Measurements from ENCODE around the gene ZNF708. TPM values are rescaled to one million over a fixed set of nuclear protein-coding genes. Genes with fewer than 3 reads are reported as not detected.

ZNF708 gene
- polyA plus RNA-seq (2013), result 12.7 and 12.9 TPM in 2 replicates

DNA sequence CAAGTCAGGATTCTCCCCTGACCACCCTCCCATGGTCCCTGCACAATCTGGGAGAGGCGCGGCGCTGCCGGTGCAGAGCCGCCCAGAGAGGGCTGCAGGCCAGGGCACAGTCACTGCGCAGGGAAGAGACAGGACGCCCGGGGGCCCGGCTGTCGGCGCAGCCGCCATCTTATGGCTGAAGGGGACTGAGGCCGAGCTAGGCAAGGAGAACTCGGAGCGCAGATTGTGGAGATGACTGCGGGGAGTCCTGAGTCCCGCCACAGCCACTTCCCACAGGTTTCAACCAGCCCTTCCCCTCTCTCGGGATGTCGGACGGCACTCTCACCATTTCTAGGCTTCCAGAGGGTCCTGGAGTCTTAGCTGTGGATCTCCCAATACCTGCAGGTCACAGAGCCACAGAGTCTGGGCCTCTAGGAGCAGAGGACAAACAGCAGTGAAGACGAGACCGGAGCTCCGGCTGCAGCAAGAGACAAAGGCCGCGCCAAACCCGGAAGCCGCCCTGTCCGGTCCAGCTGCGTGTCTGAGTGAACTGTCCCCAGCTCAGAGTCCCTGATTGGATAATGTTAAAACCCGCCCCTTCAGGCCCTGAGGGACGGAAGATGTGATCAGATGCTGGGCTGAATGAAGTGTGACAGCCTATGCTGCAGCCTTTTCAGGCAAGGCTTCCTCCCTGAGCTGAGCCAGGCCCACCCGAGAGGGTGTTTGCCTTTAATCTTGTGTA, at the start of gene ZNF708:
Gene ZNF708 (minus strand): TSS at position 526 of the 721 bp plus-strand sequence. CDS start 198 bp downstream, at position 328.
- Histone ChIP-seq H3K9ac (ENCODE audit: low read length) (peak within 1 kb of the TSS; percentile 99), H4K12ac (ENCODE audit: low read depth, low read length) (peak within 1 kb of the TSS; percentile 54), H3K4me2 (ENCODE audit: low read length) (peak within 1 kb of the TSS; percentile 96), H3K79me2 (ENCODE audit: control insufficient read depth, insufficient read depth, low read length, poor library complexity) (peaks cover 9% of the 10 kb centered on the region), H3K36me3 (ENCODE audit: control insufficient read depth in 1 of 2, insufficient read depth in 2 of 2, low read length in 2 of 2) (peaks cover 4 to 7% of the 10 kb centered on the region in 2 experiments), H2AK5ac (ENCODE audit: low read length) (peak within 1 kb of the TSS; percentile 69), H2BK12ac (ENCODE audit: low read length) (no peak within 1 kb of the TSS), H4K91ac (ENCODE audit: low read depth, low read length) (peak within 1 kb of the TSS; percentile 83), H3K79me1 (ENCODE audit: low read length) (peaks cover 4% of the 10 kb centered on the region), H3K27ac (ENCODE audit: low read depth, low read length) (peak within 1 kb of the TSS; percentile 90), H3K4ac (ENCODE audit: low read depth, low read length) (peak within 1 kb of the TSS; percentile 99), H3K23ac (ENCODE audit: low read length) (no peak within 1 kb of the TSS), H3K4me3 (ENCODE audit: low read depth, low read length) (peak within 1 kb of the TSS; percentile 90), H3K14ac (ENCODE audit: low read length) (peak within 1 kb of the TSS; percentile 98), H2BK5ac (ENCODE audit: low read depth, low read length, poor library complexity) (peak within 1 kb of the TSS; percentile 96), H3K9me3 (ENCODE audit: insufficient read depth, low read depth, low read length) (peaks cover 1% of the 10 kb centered on the region), H3K18ac (ENCODE audit: low read length) (peak within 1 kb of the TSS; percentile 61), H3K4me1 (ENCODE audit: control insufficient read depth in 1 of 2, insufficient read depth in 2 of 2, low read length in 2 of 2) (peaks cover 0 to 2% of the 10 kb centered on the region in 2 experiments), H4K8ac (ENCODE audit: low read depth, low read length) (peak within 1 kb of the TSS; percentile 96), H2AFZ (ENCODE audit: insufficient read depth, low read length, poor library complexity) (peak within 1 kb of the TSS; percentile 77), H3K27me3 (ENCODE audit: insufficient read depth, low read length) (no peaks in the 10 kb centered on the region), H2BK120ac (ENCODE audit: insufficient read depth, low read length, poor library complexity) (peak within 1 kb of the TSS; percentile 62)
- peak; percentile 94 to 95 for DNase-seq
- WGBS (ENCODE audit: extremely low coverage, insufficient coverage, insufficient read length), result no CpG with 5 or more reads among the region's 32 CpGs

DNA sequence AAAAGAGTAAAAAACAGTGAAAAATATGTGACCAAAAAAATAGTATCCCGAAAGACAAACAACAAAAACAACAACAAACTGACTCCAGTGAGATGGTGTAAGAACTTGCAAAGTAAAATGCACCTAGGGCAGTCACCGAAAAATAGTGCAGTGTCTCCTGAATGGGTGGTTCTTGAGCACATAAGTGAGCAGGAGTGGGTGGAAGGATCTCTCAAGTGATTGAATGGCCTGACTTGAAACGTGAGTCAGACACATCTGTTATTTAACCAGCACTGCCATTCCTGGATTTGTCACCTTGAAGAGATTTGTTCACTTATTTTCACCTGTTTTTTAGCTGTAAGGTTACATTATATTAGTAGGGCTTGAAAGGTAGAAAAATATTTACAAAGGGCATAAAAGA, 33.1 kb upstream of the ZNF708 start:
- H2BK5ac ChIP-seq (ENCODE audit: low read depth, low read length, poor library complexity), result no peak overlapping the region
- H3K79me1 ChIP-seq (ENCODE audit: low read length), result peaks cover 5% of the 10 kb centered on the region
- H2AK5ac ChIP-seq (ENCODE audit: low read length), result no peak overlapping the region
- peaks cover 10% of the 10 kb centered on the region for H3K79me2 ChIP-seq (ENCODE audit: control insufficient read depth, insufficient read depth, low read length, poor library complexity)
- no peak overlapping the region for H4K8ac ChIP-seq (ENCODE audit: low read depth, low read length)
- H3K4me1 ChIP-seq (ENCODE audit: control insufficient read depth in 1 of 2, insufficient read depth in 2 of 2, low read length in 2 of 2), result no peaks in the 10 kb centered on the region
- H3K9me3 ChIP-seq (ENCODE audit: insufficient read depth, low read depth, low read length), result no peaks in the 10 kb centered on the region
- no peak overlapping the region for H2AFZ ChIP-seq (ENCODE audit: insufficient read depth, low read length, poor library complexity)
- H3K14ac ChIP-seq (ENCODE audit: low read length), result no peak overlapping the region
- no peak overlapping the region for H3K23ac ChIP-seq (ENCODE audit: low read length)
- H3K9ac ChIP-seq (ENCODE audit: low read length), result no peak overlapping the region
- no peak overlapping the region for H3K27ac ChIP-seq (ENCODE audit: low read depth, low read length)
- H2BK12ac ChIP-seq (ENCODE audit: low read length), result no peak overlapping the region
- peak overlapping the region; percentile 14 for H3K4ac ChIP-seq (ENCODE audit: low read depth, low read length)
- no peak overlapping the region for H4K12ac ChIP-seq (ENCODE audit: low read depth, low read length)
- peaks cover 9 to 16% of the 10 kb centered on the region in 2 experiments for H3K36me3 ChIP-seq (ENCODE audit: control insufficient read depth in 1 of 2, insufficient read depth in 2 of 2, low read length in 2 of 2)
- H3K18ac ChIP-seq (ENCODE audit: low read length), result no peak overlapping the region
- H3K4me3 ChIP-seq (ENCODE audit: low read depth, low read length), result no peak overlapping the region
- DNase-seq, result no peak
- no peak overlapping the region for H2BK120ac ChIP-seq (ENCODE audit: insufficient read depth, low read length, poor library complexity)
- no peaks in the 10 kb centered on the region for H3K27me3 ChIP-seq (ENCODE audit: insufficient read depth, low read length)
- WGBS (ENCODE audit: extremely low coverage, insufficient coverage, insufficient read length), result no CpG with 5 or more reads among the region's 3 CpGs
- H4K91ac ChIP-seq (ENCODE audit: low read depth, low read length), result no peak overlapping the region
- no peak overlapping the region for H3K4me2 ChIP-seq (ENCODE audit: low read length)

DNA sequence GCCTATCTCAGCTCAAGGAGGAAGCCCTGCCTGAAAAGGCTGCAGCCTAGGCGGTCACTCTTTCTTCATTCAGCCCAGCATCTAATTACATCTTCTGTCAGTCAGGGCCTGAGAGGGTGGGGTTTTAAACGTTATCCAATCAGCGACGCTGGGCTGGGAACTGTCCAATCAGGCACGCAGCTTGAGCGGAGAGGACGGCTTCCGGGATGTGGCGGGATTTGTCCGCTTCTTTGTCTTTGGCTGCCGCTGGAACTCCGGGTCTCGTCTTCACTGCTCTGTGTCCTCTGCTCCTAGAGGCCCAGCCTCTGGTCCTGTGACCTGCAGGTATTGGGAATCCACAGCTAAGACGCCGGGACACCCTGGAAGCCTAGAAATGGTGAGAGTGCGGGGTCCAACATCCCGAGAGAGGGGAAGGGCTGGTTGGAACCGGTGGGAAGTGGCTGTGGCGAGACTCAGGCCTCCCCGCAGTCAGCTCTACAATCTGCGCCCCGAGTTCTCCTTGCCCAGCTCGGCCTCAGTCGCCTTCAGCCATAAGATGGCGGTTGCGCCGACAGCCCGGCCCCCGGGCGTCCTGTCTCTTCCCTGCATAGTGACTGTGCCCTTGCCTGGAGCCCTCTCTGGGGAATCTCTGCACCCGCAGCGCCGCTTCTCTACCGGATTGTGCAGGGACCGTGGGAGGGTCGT, 29.7 kb upstream of the ZNF708 start, which contains the start of gene ZNF738:
Gene ZNF738 (plus strand): TSS at position 233 of the 684 bp plus-strand sequence. CDS start 141 bp downstream, at position 374.
- H3K4me1 ChIP-seq (ENCODE audit: control insufficient read depth in 1 of 2, insufficient read depth in 2 of 2, low read length in 2 of 2), result no peaks in the 10 kb centered on the region

DNA sequence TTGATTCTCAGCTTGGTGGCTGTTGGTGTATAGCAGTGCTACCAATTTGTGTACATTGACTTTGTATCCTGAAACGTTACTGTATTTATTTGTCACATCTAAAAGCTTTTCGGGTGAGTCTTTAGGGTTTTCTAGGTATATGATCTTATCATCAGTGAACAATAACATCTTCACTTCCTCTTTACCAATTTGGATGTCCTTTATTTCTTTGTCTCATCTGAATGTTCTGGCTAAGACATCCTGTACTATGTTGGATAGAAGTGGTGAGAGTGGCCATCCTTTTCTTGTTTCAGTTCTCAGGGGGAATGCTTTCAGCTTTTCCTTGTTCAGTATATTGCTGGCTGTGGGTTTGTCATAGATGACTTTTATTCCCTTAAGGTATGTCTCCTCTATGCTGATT, 23.6 kb upstream of the ZNF708 start:
- no peak overlapping the region for H3K4me3 ChIP-seq (ENCODE audit: low read depth, low read length)
- no peak overlapping the region for H4K8ac ChIP-seq (ENCODE audit: low read depth, low read length)
- H2BK120ac ChIP-seq (ENCODE audit: insufficient read depth, low read length, poor library complexity), result no peak overlapping the region
- H2AFZ ChIP-seq (ENCODE audit: insufficient read depth, low read length, poor library complexity), result no peak overlapping the region
- H4K12ac ChIP-seq (ENCODE audit: low read depth, low read length), result no peak overlapping the region
- H3K18ac ChIP-seq (ENCODE audit: low read length), result no peak overlapping the region
- no peaks in the 10 kb centered on the region for H3K4me1 ChIP-seq (ENCODE audit: control insufficient read depth in 1 of 2, insufficient read depth in 2 of 2, low read length in 2 of 2)
- H3K4me2 ChIP-seq (ENCODE audit: low read length), result no peak overlapping the region
- no peak overlapping the region for H2BK12ac ChIP-seq (ENCODE audit: low read length)
- no CpG with 5 or more reads among the region's 2 CpGs for WGBS (ENCODE audit: extremely low coverage, insufficient coverage, insufficient read length)
- no peak overlapping the region for H3K23ac ChIP-seq (ENCODE audit: low read length)
- H3K14ac ChIP-seq (ENCODE audit: low read length), result no peak overlapping the region
- H2AK5ac ChIP-seq (ENCODE audit: low read length), result no peak overlapping the region
- DNase-seq, result no peak
- H3K4ac ChIP-seq (ENCODE audit: low read depth, low read length), result no peak overlapping the region
- H3K27me3 ChIP-seq (ENCODE audit: insufficient read depth, low read length), result no peaks in the 10 kb centered on the region
- no peak overlapping the region for H3K27ac ChIP-seq (ENCODE audit: low read depth, low read length)
- H3K9me3 ChIP-seq (ENCODE audit: insufficient read depth, low read depth, low read length), result no peaks in the 10 kb centered on the region
- no peaks in the 10 kb centered on the region for H3K79me2 ChIP-seq (ENCODE audit: control insufficient read depth, insufficient read depth, low read length, poor library complexity)
- H3K79me1 ChIP-seq (ENCODE audit: low read length), result no peaks in the 10 kb centered on the region
- H3K36me3 ChIP-seq (ENCODE audit: control insufficient read depth in 1 of 2, insufficient read depth in 2 of 2, low read length in 2 of 2), result no peaks in the 10 kb centered on the region
- no peak overlapping the region for H2BK5ac ChIP-seq (ENCODE audit: low read depth, low read length, poor library complexity)
- H3K9ac ChIP-seq (ENCODE audit: low read length), result no peak overlapping the region
- no peak overlapping the region for H4K91ac ChIP-seq (ENCODE audit: low read depth, low read length)

More for the DNA sequence above, 29.7 kb upstream of the ZNF708 start, which contains the start of gene ZNF738:
- H3K36me3 ChIP-seq (ENCODE audit: control insufficient read depth in 1 of 2, insufficient read depth in 2 of 2, low read length in 2 of 2), result peaks cover 4 to 13% of the 10 kb centered on the region in 2 experiments
- WGBS (ENCODE audit: extremely low coverage, insufficient coverage, insufficient read length), result no CpG with 5 or more reads among the region's 36 CpGs
- peak within 1 kb of the TSS; percentile 35 for H3K4ac ChIP-seq (ENCODE audit: low read depth, low read length)
- peak within 1 kb of the TSS; percentile 85 for H2AFZ ChIP-seq (ENCODE audit: insufficient read depth, low read length, poor library complexity)
- H4K12ac ChIP-seq (ENCODE audit: low read depth, low read length), result peak within 1 kb of the TSS; percentile 90
- H3K9ac ChIP-seq (ENCODE audit: low read length), result peak within 1 kb of the TSS; percentile 100
- peak within 1 kb of the TSS; percentile 59 for H2AK5ac ChIP-seq (ENCODE audit: low read length)
- H3K9me3 ChIP-seq (ENCODE audit: insufficient read depth, low read depth, low read length), result no peaks in the 10 kb centered on the region
- no peak within 1 kb of the TSS for H2BK12ac ChIP-seq (ENCODE audit: low read length)
- peak within 1 kb of the TSS; percentile 94 for H3K4me3 ChIP-seq (ENCODE audit: low read depth, low read length)
- peak; percentile 94 to 97 for DNase-seq
- H2BK5ac ChIP-seq (ENCODE audit: low read depth, low read length, poor library complexity), result peak within 1 kb of the TSS; percentile 80
- H4K91ac ChIP-seq (ENCODE audit: low read depth, low read length), result peak within 1 kb of the TSS; percentile 90
- H4K8ac ChIP-seq (ENCODE audit: low read depth, low read length), result peak within 1 kb of the TSS; percentile 93
- peak within 1 kb of the TSS; percentile 84 for H3K18ac ChIP-seq (ENCODE audit: low read length)
- H2BK120ac ChIP-seq (ENCODE audit: insufficient read depth, low read length, poor library complexity), result peak within 1 kb of the TSS; percentile 77
- peaks cover 5% of the 10 kb centered on the region for H3K79me1 ChIP-seq (ENCODE audit: low read length)
- peaks cover 9% of the 10 kb centered on the region for H3K79me2 ChIP-seq (ENCODE audit: control insufficient read depth, insufficient read depth, low read length, poor library complexity)
- H3K27ac ChIP-seq (ENCODE audit: low read depth, low read length), result peak within 1 kb of the TSS; percentile 91
- H3K14ac ChIP-seq (ENCODE audit: low read length), result peak within 1 kb of the TSS; percentile 87
- H3K27me3 ChIP-seq (ENCODE audit: insufficient read depth, low read length), result no peaks in the 10 kb centered on the region
- H3K23ac ChIP-seq (ENCODE audit: low read length), result no peak within 1 kb of the TSS
- peak within 1 kb of the TSS; percentile 62 for H3K4me2 ChIP-seq (ENCODE audit: low read length)

Data from trophoblast cell (in vitro differentiated cells and primary cell).